SIG-M5 (cell line): ENCODE data around the gene MYO1H.
"Not testable (repeated sequence)": the region's sequence is repeated elsewhere in the genome, so short reads cannot be mapped to it uniquely, and the experiment has no call there.

Experiments
- DNase-seq: peaks from one replicate; lab custom pipeline; 2025; lab: John Stamatoyannopoulos, UW

The MYO1H gene

GRCh38 chr12:109346920-109347319 lies 780 bp upstream of the MYO1H start:
- DNase-seq = no peak

GRCh38 chr12:109352184-109352583 lies 4.5 kb downstream of the MYO1H start:
- DNase-seq = no peak

GRCh38 chr12:109356577-109356976 lies 8.9 kb downstream of the MYO1H start:
- no peak for DNase-seq

- no peak for DNase-seq
These were observed 9.3 kb downstream of the MYO1H start for GRCh38 chr12:109357032-109357431.

GRCh38 chr12:109358154-109358869 lies 10.6 kb downstream of the MYO1H start:
- no peak for DNase-seq

GRCh38 chr12:109359131-109359690 lies 11.5 kb downstream of the MYO1H start:
- DNase-seq = no peak

- no peak for DNase-seq
These were observed 22.1 kb downstream of the MYO1H start for GRCh38 chr12:109369831-109370230.

GRCh38 chr12:109377139-109377685 lies 29.5 kb downstream of the MYO1H start:
- DNase-seq = no peak

GRCh38 chr12:109378569-109378968 lies 30.9 kb downstream of the MYO1H start:
- DNase-seq = no peak

GRCh38 chr12:109382031-109382430 lies 34.3 kb downstream of the MYO1H start:
- DNase-seq = no peak

GRCh38 chr12:109383240-109383639 lies 35.5 kb downstream of the MYO1H start:
- no peak for DNase-seq

GRCh38 chr12:109385339-109386058 lies 37.8 kb downstream of the MYO1H start:
- DNase-seq = peak; percentile 14

- no peak for DNase-seq
These were observed 38.3 kb downstream of the MYO1H start for GRCh38 chr12:109386059-109386433.

- peak; percentile 8 for DNase-seq
These were observed 39.9 kb downstream of the MYO1H start for GRCh38 chr12:109387425-109388166.

GRCh38 chr12:109388167-109388563 lies 40.5 kb downstream of the MYO1H start:
- no peak for DNase-seq

GRCh38 chr12:109389146-109389545 lies 41.4 kb downstream of the MYO1H start:
- no peak for DNase-seq

- no peak for DNase-seq
These were observed 46.0 kb downstream of the MYO1H start for GRCh38 chr12:109393437-109394345.

- no peak for DNase-seq
These were observed 47.2 kb downstream of the MYO1H start for GRCh38 chr12:109394891-109395290.

- DNase-seq = not testable (repeated sequence)
These were observed 57.1 kb downstream of the MYO1H start for GRCh38 chr12:109404841-109405240.

GRCh38 chr12:109406147-109406546 lies 58.4 kb downstream of the MYO1H start:
- DNase-seq = not testable (repeated sequence)

- no peak for DNase-seq
These were observed 71.3 kb downstream of the MYO1H start for GRCh38 chr12:109418848-109419480.
